ENCODE measurements around the gene PCIF1.

Gene PCIF1

GRCh38 chr20:45905505-45906079, 28.9 kb upstream of the PCIF1 start:
- H3K4me2 ChIP-seq (ENCODE audit: insufficient read depth, low read length, poor library complexity, severe bottlenecking) = no peak overlapping the region
- no peak overlapping the region for H3K9ac ChIP-seq (ENCODE audit: low read depth, low read length, poor library complexity)
- no peak overlapping the region for H3K14ac ChIP-seq (ENCODE audit: low read length)
- H3K23ac ChIP-seq (ENCODE audit: low read depth, low read length, poor library complexity) = no peak overlapping the region
- H3K79me1 ChIP-seq (ENCODE audit: low read depth, low read length) = peaks cover 2% of the 10 kb centered on the region
- no peaks in the 10 kb centered on the region for H3K27me3 ChIP-seq (ENCODE audit: control insufficient read depth in 3 of 3, insufficient read depth in 3 of 3, low read depth in 1 of 3, low read length in 3 of 3)
- peaks cover 0 to 7% of the 10 kb centered on the region in 2 donors for H3K4me1 ChIP-seq (ENCODE audit: control insufficient read depth in 2 of 2, insufficient read depth in 1 of 2, low read depth in 1 of 2, low read length in 2 of 2)
- DNase-seq (ENCODE audit: low spot score) = no peak
- no peak overlapping the region for H2AFZ ChIP-seq (ENCODE audit: low read length)
- H3K9me3 ChIP-seq (replicated peaks in 1 of 2; ENCODE audit: control insufficient read depth in 2 of 2, insufficient read depth in 1 of 2, low read depth in 1 of 2, low read length in 2 of 2) = no peaks in the 10 kb centered on the region
- H3K4ac ChIP-seq (ENCODE audit: low read length) = no peak overlapping the region
- no peak overlapping the region for H2AK5ac ChIP-seq (ENCODE audit: low read depth, low read length)
- no peak overlapping the region for H2BK15ac ChIP-seq (ENCODE audit: low read length)
- H4K91ac ChIP-seq (ENCODE audit: low read depth, low read length, poor library complexity) = no peak overlapping the region
- H3K4me3 ChIP-seq (ENCODE audit: low read length in 2 of 2) = no peak overlapping the region
- H3K36me3 ChIP-seq (replicated peaks in 1 of 2; ENCODE audit: control insufficient read depth in 2 of 2, insufficient read depth in 2 of 2, low read length in 2 of 2) = peaks cover 42 to 94% of the 10 kb centered on the region in 2 donors
- no peak overlapping the region for H3K18ac ChIP-seq (ENCODE audit: low read length)
- no peak overlapping the region for H2BK5ac ChIP-seq (ENCODE audit: low read length)
- no peak overlapping the region for H2BK12ac ChIP-seq (ENCODE audit: low read length)
- no peak overlapping the region for H2BK120ac ChIP-seq (ENCODE audit: low read depth, low read length)
- no peak overlapping the region for H4K8ac ChIP-seq (ENCODE audit: low read depth, low read length)
- H3K27ac ChIP-seq (replicated peaks; ENCODE audit: low read length) = no peak overlapping the region
- WGBS, 2 donors (ENCODE audit: extremely low coverage in 2 of 2, insufficient read length in 2 of 2, insufficient replicate concordance in 1 of 2) = no CpG with 5 or more reads among the region's 8 CpGs

- WGBS, 2 donors (ENCODE audit: extremely low coverage in 2 of 2, insufficient read length in 2 of 2, insufficient replicate concordance in 1 of 2) = no CpG with 5 or more reads among the region's 17 CpGs
- Histone ChIP-seq H3K27me3 (ENCODE audit: control insufficient read depth in 3 of 3, insufficient read depth in 3 of 3, low read depth in 1 of 3, low read length in 3 of 3) (no peaks in the 10 kb centered on the region), H2BK12ac (ENCODE audit: low read length) (no peak overlapping the region), H3K4me1 (ENCODE audit: control insufficient read depth in 2 of 2, insufficient read depth in 1 of 2, low read depth in 1 of 2, low read length in 2 of 2) (peaks cover 4 to 10% of the 10 kb centered on the region in 2 donors), H2AK5ac (ENCODE audit: low read depth, low read length) (no peak overlapping the region), H2BK5ac (ENCODE audit: low read length) (no peak overlapping the region), H3K18ac (ENCODE audit: low read length) (no peak overlapping the region), H2BK120ac (ENCODE audit: low read depth, low read length) (peak overlapping the region; percentile 34), H4K91ac (ENCODE audit: low read depth, low read length, poor library complexity) (no peak overlapping the region), H3K79me1 (ENCODE audit: low read depth, low read length) (no peaks in the 10 kb centered on the region), H3K9ac (ENCODE audit: low read depth, low read length, poor library complexity) (no peak overlapping the region), H3K4ac (ENCODE audit: low read length) (no peak overlapping the region), H3K4me2 (ENCODE audit: insufficient read depth, low read length, poor library complexity, severe bottlenecking) (no peak overlapping the region), H3K9me3 (replicated peaks in 1 of 2; ENCODE audit: control insufficient read depth in 2 of 2, insufficient read depth in 1 of 2, low read depth in 1 of 2, low read length in 2 of 2) (no peaks in the 10 kb centered on the region), H4K8ac (ENCODE audit: low read depth, low read length) (no peak overlapping the region), H2BK15ac (ENCODE audit: low read length) (no peak overlapping the region), H3K14ac (ENCODE audit: low read length) (no peak overlapping the region), H3K4me3 (ENCODE audit: low read length in 2 of 2) (no peak overlapping the region), H3K23ac (ENCODE audit: low read depth, low read length, poor library complexity) (peak overlapping the region; percentile 86), H2AFZ (ENCODE audit: low read length) (no peak overlapping the region), H3K27ac (replicated peaks; ENCODE audit: low read length) (no peak overlapping the region), H3K36me3 (replicated peaks in 1 of 2; ENCODE audit: control insufficient read depth in 2 of 2, insufficient read depth in 2 of 2, low read length in 2 of 2) (peaks cover 34 to 77% of the 10 kb centered on the region in 2 donors)
- DNase-seq (ENCODE audit: low spot score) = no peak
These were observed 27.1 kb upstream of the PCIF1 start for GRCh38 chr20:45907219-45907948.

GRCh38 chr20:45908084-45908483, 26.4 kb upstream of the PCIF1 start:
- Histone ChIP-seq H2AFZ (ENCODE audit: low read length) (no peak overlapping the region), H2BK15ac (ENCODE audit: low read length) (no peak overlapping the region), H3K36me3 (replicated peaks in 1 of 2; ENCODE audit: control insufficient read depth in 2 of 2, insufficient read depth in 2 of 2, low read length in 2 of 2) (peaks cover 30 to 70% of the 10 kb centered on the region in 2 donors), H3K9me3 (replicated peaks in 1 of 2; ENCODE audit: control insufficient read depth in 2 of 2, insufficient read depth in 1 of 2, low read depth in 1 of 2, low read length in 2 of 2) (no peaks in the 10 kb centered on the region), H3K23ac (ENCODE audit: low read depth, low read length, poor library complexity) (no peak overlapping the region), H3K4me1 (ENCODE audit: control insufficient read depth in 2 of 2, insufficient read depth in 1 of 2, low read depth in 1 of 2, low read length in 2 of 2) (peaks cover 6 to 12% of the 10 kb centered on the region in 2 donors), H3K9ac (ENCODE audit: low read depth, low read length, poor library complexity) (no peak overlapping the region), H3K14ac (ENCODE audit: low read length) (no peak overlapping the region), H3K4me3 (ENCODE audit: low read length in 2 of 2) (no peak overlapping the region), H2BK12ac (ENCODE audit: low read length) (no peak overlapping the region), H3K79me1 (ENCODE audit: low read depth, low read length) (no peaks in the 10 kb centered on the region), H2AK5ac (ENCODE audit: low read depth, low read length) (no peak overlapping the region), H2BK120ac (ENCODE audit: low read depth, low read length) (no peak overlapping the region), H3K18ac (ENCODE audit: low read length) (no peak overlapping the region), H3K4ac (ENCODE audit: low read length) (no peak overlapping the region), H3K27ac (replicated peaks; ENCODE audit: low read length) (no peak overlapping the region), H4K91ac (ENCODE audit: low read depth, low read length, poor library complexity) (no peak overlapping the region), H4K8ac (ENCODE audit: low read depth, low read length) (no peak overlapping the region), H3K4me2 (ENCODE audit: insufficient read depth, low read length, poor library complexity, severe bottlenecking) (no peak overlapping the region), H3K27me3 (ENCODE audit: control insufficient read depth in 3 of 3, insufficient read depth in 3 of 3, low read depth in 1 of 3, low read length in 3 of 3) (no peaks in the 10 kb centered on the region), H2BK5ac (ENCODE audit: low read length) (no peak overlapping the region)
- no CpG with 5 or more reads among the region's 2 CpGs for WGBS, 2 donors (ENCODE audit: extremely low coverage in 2 of 2, insufficient read length in 2 of 2, insufficient replicate concordance in 1 of 2)
- DNase-seq (ENCODE audit: low spot score) = no peak

GRCh38 chr20:45909336-45909808, 25.1 kb upstream of the PCIF1 start:
- H2AFZ ChIP-seq (ENCODE audit: low read length) = no peak overlapping the region
- H3K23ac ChIP-seq (ENCODE audit: low read depth, low read length, poor library complexity) = no peak overlapping the region
- no peak for DNase-seq (ENCODE audit: low spot score)
- no CpG with 5 or more reads among the region's 12 CpGs for WGBS, 2 donors (ENCODE audit: extremely low coverage in 2 of 2, insufficient read length in 2 of 2, insufficient replicate concordance in 1 of 2)
- H4K91ac ChIP-seq (ENCODE audit: low read depth, low read length, poor library complexity) = no peak overlapping the region
- H4K8ac ChIP-seq (ENCODE audit: low read depth, low read length) = no peak overlapping the region
- H3K79me1 ChIP-seq (ENCODE audit: low read depth, low read length) = no peaks in the 10 kb centered on the region
- H3K4me3 ChIP-seq (ENCODE audit: low read length in 2 of 2) = no peak overlapping the region
- no peak overlapping the region for H2AK5ac ChIP-seq (ENCODE audit: low read depth, low read length)
- H3K4ac ChIP-seq (ENCODE audit: low read length) = no peak overlapping the region
- H2BK15ac ChIP-seq (ENCODE audit: low read length) = no peak overlapping the region
- no peak overlapping the region for H3K14ac ChIP-seq (ENCODE audit: low read length)
- no peak overlapping the region for H2BK5ac ChIP-seq (ENCODE audit: low read length)
- no peak overlapping the region for H3K27ac ChIP-seq (replicated peaks; ENCODE audit: low read length)
- no peak overlapping the region for H2BK120ac ChIP-seq (ENCODE audit: low read depth, low read length)
- no peak overlapping the region for H2BK12ac ChIP-seq (ENCODE audit: low read length)
- no peak overlapping the region for H3K9ac ChIP-seq (ENCODE audit: low read depth, low read length, poor library complexity)
- no peaks in the 10 kb centered on the region for H3K27me3 ChIP-seq (ENCODE audit: control insufficient read depth in 3 of 3, insufficient read depth in 3 of 3, low read depth in 1 of 3, low read length in 3 of 3)
- peaks cover 30 to 57% of the 10 kb centered on the region in 2 donors for H3K36me3 ChIP-seq (replicated peaks in 1 of 2; ENCODE audit: control insufficient read depth in 2 of 2, insufficient read depth in 2 of 2, low read length in 2 of 2)
- H3K9me3 ChIP-seq (replicated peaks in 1 of 2; ENCODE audit: control insufficient read depth in 2 of 2, insufficient read depth in 1 of 2, low read depth in 1 of 2, low read length in 2 of 2) = no peaks in the 10 kb centered on the region
- H3K18ac ChIP-seq (ENCODE audit: low read length) = no peak overlapping the region
- H3K4me2 ChIP-seq (ENCODE audit: insufficient read depth, low read length, poor library complexity, severe bottlenecking) = no peak overlapping the region
- H3K4me1 ChIP-seq (ENCODE audit: control insufficient read depth in 2 of 2, insufficient read depth in 1 of 2, low read depth in 1 of 2, low read length in 2 of 2) = peaks cover 6 to 12% of the 10 kb centered on the region in 2 donors

All from neuronal stem cell (in vitro differentiated cells).